ENCODE data around the gene SREBF2. TPM values are rescaled to one million over a fixed set of nuclear protein-coding genes. Genes with fewer than 3 reads are reported as not detected.
A peak's percentile ranks its signal among the peaks of the same experiment; 100 is the strongest.

SREBF2 gene
- total and polyA plus RNA-seq, 9 of the 15 experiments (the other 6 are each of a cell fraction or from before 2014, with no cell fraction given): 1.1 to 84.2 (median 26.9) TPM

DNA sequence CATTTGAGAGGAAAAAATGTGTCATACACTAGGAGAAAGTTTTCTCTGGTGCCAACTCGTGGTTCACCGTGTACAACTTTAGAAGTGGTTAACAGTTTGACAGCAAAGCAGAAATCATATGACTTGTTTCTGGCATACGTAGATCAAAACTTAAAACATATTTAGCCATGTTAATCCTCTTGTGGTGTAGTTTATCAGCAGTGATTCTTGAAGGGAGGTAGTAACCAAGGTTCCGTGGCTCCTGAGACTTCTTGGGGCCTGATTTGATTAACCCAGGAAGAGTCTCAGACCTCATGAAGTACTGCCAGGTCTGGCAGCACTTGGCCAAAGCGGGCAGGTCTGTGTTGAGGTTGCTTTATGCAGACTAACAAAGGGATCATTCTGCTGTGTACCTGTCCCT is 40.5 kb downstream of the SREBF2 start:
- DNase-seq (ENCODE audit: extremely low read depth in 1 of 4, low spot score in 3 of 4): no peak
- Histone ChIP-seq H3K79me2 (ENCODE audit: control insufficient read depth, insufficient read depth, low read length) (no peaks in the 10 kb centered on the region; the same call in 2 of the 3 replicates), H3K4me2 (ENCODE audit: insufficient read depth, low read length) (no peak overlapping the region), H3K9ac (ENCODE audit: insufficient read depth in 1 of 2, low read depth in 2 of 2, low read length in 2 of 2) (no peak overlapping the region), H3K4me1 (replicated peaks in 1 of 2; ENCODE audit: control insufficient read depth in 2 of 2, insufficient read depth in 2 of 2, low read length in 2 of 2) (no peaks in the 10 kb centered on the region; a peak in 1 of 5 replicates), H3K36me3 (ENCODE audit: control insufficient read depth, insufficient read depth, low read length) (peaks cover 85% of the 10 kb centered on the region), H3K27me3 (ENCODE audit: control insufficient read depth in 2 of 2, insufficient read depth in 2 of 2, low read length in 2 of 2) (no peaks in the 10 kb centered on the region), H2AFZ (ENCODE audit: low read depth, low read length) (no peak overlapping the region), H3K27ac (ENCODE audit: extremely low read depth, low read depth, low read length) (no peak overlapping the region), H3K9me3 (replicated peaks; ENCODE audit: control insufficient read depth, insufficient read depth, low read depth, low read length) (no peaks in the 10 kb centered on the region), H4K20me1 (replicated peaks; ENCODE audit: control insufficient read depth, insufficient read depth, low read length) (no peaks in the 10 kb centered on the region), H3K9me1 (ENCODE audit: control insufficient read depth, insufficient read depth, low read length) (no peaks in the 10 kb centered on the region), H3K4me3 (no peak overlapping the region)
- WGBS (ENCODE audit: insufficient coverage, low coverage, missing lambda C conversion rate): 51% methylated on average over 4 of the region's 5 CpGs
- TF ChIP-seq CBX8 (IDR thresholded peaks at IDR 0.05; ENCODE audit: borderline replicate concordance, extremely low read depth, low read depth, low read length, poor library complexity, severe bottlenecking): no peak
- no peak for TF ChIP-seq NR2C1 (IDR thresholded peaks at IDR 0.05)
- TF ChIP-seq NR2C1 (tag; IDR thresholded peaks at IDR 0.05): no peak
- no peak for TF ChIP-seq CBFB (CRISPR knock-in tag; IDR thresholded peaks at IDR 0.05)
- no peak for TF ChIP-seq SMARCC2 (IDR thresholded peaks at IDR 0.05; ENCODE audit: low read depth)
- TF ChIP-seq TCF7 (IDR thresholded peaks at IDR 0.05; ENCODE audit: borderline replicate concordance): no peak
- no peak for TF ChIP-seq PYGO2 (tag; IDR thresholded peaks at IDR 0.05)
- TF ChIP-seq BRD9 (IDR thresholded peaks at IDR 0.05; ENCODE audit: low read depth, partially characterized antibody): no peak
- no peak for TF ChIP-seq HEY1 (CRISPR knock-in tag; IDR thresholded peaks at IDR 0.05; ENCODE audit: borderline replicate concordance)
- TF ChIP-seq, protein P1, sequence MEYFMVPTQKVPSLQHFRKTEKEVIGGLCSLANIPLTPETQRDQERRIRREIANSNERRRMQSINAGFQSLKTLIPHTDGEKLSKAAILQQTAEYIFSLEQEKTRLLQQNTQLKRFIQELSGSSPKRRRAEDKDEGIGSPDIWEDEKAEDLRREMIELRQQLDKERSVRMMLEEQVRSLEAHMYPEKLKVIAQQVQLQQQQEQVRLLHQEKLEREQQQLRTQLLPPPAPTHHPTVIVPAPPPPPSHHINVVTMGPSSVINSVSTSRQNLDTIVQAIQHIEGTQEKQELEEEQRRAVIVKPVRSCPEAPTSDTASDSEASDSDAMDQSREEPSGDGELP (CRISPR knock-in tag; IDR thresholded peaks at IDR 0.05; ENCODE audit: borderline replicate concordance): no peak
- intact Hi-C loops (cut with micrococcal nuclease): no loop called here
- in situ Hi-C loops (cut with MboI): no loop called here
- no peak for FAIRE-seq
- CTCF ChIA-PET (ENCODE audit: low intra/inter-chr PET ratio): no interaction called here
- TSS peak; percentile 30 for BruUV-seq (replicated peaks)
- POLR2A ChIA-PET: interaction anchor here (1.6 kb wide), 1 partner anchor 10 kb away, joined by 5 read pairs; no protein-coding TSS in a partner anchor
- no peak for ATAC-seq
